Tibial artery (tissue), 4 donors: ENCODE data around the gene PANX3.

Source experiments
- DNase-seq, 2 donors: peaks; one replicate each; pipeline ENCODE4 v3.0.0-alpha.2; 2019
- H3K27ac ChIP-seq, 2 donors: fragments of 200-600 bp; sonication (generic) in 1 of 2; 1 replicate in 1 of 2; 2 replicates in 1 of 2; pipeline ENCODE4 v1.5.1; 2018 to 2019; ENCODE audit warnings: mild to moderate bottlenecking in 1 of 2
- H3K27me3 ChIP-seq, 2 donors: fragments of 200-600 bp; sonication (generic) in 1 of 2; one replicate each; pipeline versions ENCODE4 v1.5.1 to v1.6.0; 2016 to 2019
- H3K36me3 ChIP-seq, 3 donors: fragments of 200-600 bp; sonication (generic) in 2 of 3; one replicate each; pipeline ENCODE4 v1.5.1; 2016 to 2019; ENCODE audit warnings: mild to moderate bottlenecking in 2 of 3
- H3K4me1 ChIP-seq, 4 donors: fragments of 200-600 bp; sonication (generic) in 2 of 4; 1 replicate in 3 of 4; 2 replicates in 1 of 4; pipeline ENCODE4 v1.5.1; 2016 to 2019
- H3K4me3 ChIP-seq, 2 donors: fragments of 200-600 bp; sonication (generic) in 1 of 2; 1 replicate in 1 of 2; 2 replicates in 1 of 2; pipeline ENCODE4 v1.5.1; 2018 to 2019; ENCODE audit warnings: mild to moderate bottlenecking in 2 of 2
- H3K9me3 ChIP-seq, 3 donors: fragments of 200-600 bp; sonication (generic) in 1 of 3; one replicate each; pipeline ENCODE4 v1.5.1; 2016 to 2019
- intact Hi-C: fragments of 100-400 bp; cut with DNase I; formaldehyde crosslinking; loops from one replicate; pipeline ENCODE4 v1.15.0; 2023; ENCODE audit warnings: low total_unique reads
- TF ChIP-seq, protein P1 (sequence below), 2 experiments: fragments of 200-600 bp in 1 of 2; fragments of 450-650 bp in 1 of 2; IDR thresholded peaks; one replicate each; pipeline ENCODE4 v1.5.1; 2017 to 2019; ENCODE audit warnings: antibody characterized with exemption in 2 of 2, mild to moderate bottlenecking in 1 of 2, moderate library complexity in 1 of 2

Gene PANX3, protein sequence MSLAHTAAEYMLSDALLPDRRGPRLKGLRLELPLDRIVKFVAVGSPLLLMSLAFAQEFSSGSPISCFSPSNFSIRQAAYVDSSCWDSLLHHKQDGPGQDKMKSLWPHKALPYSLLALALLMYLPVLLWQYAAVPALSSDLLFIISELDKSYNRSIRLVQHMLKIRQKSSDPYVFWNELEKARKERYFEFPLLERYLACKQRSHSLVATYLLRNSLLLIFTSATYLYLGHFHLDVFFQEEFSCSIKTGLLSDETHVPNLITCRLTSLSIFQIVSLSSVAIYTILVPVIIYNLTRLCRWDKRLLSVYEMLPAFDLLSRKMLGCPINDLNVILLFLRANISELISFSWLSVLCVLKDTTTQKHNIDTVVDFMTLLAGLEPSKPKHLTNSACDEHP

DNA sequence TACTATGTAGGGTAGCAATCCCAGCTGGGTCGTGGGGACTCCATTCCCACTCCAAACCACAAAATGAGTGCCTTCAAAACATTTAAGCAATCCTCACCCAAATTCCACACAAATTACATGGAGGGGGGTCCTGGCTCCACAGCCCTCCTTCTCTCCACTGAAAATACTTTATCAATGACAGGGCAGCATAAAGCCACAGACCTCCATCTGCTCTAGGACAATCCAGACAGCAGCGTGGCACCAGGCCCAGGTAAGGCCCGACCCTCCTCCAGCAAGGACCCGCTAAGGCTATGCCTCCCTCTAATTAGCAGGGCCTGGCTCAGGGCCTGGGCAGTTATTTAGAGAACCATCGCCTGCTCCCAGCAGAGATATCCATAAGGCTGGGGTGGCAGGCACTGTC lies at the start of gene PANX3:
Gene PANX3 (plus strand): TSS at position 365 of the 400 bp plus-strand sequence. CDS start 129 bp downstream, outside the sequence.
- no peak for DNase-seq
- peaks cover 0 to 21% of the 10 kb centered on the region in 2 donors for H3K27me3 ChIP-seq
- H3K4me1 ChIP-seq = no peaks in the 10 kb centered on the region
- H3K27ac ChIP-seq = no peak within 1 kb of the TSS
- no peak within 1 kb of the TSS for H3K4me3 ChIP-seq
- H3K9me3 ChIP-seq = no peaks in the 10 kb centered on the region
- intact Hi-C loops = no loop called here
- no peaks in the 10 kb centered on the region for H3K36me3 ChIP-seq
- TF ChIP-seq, protein P1, sequence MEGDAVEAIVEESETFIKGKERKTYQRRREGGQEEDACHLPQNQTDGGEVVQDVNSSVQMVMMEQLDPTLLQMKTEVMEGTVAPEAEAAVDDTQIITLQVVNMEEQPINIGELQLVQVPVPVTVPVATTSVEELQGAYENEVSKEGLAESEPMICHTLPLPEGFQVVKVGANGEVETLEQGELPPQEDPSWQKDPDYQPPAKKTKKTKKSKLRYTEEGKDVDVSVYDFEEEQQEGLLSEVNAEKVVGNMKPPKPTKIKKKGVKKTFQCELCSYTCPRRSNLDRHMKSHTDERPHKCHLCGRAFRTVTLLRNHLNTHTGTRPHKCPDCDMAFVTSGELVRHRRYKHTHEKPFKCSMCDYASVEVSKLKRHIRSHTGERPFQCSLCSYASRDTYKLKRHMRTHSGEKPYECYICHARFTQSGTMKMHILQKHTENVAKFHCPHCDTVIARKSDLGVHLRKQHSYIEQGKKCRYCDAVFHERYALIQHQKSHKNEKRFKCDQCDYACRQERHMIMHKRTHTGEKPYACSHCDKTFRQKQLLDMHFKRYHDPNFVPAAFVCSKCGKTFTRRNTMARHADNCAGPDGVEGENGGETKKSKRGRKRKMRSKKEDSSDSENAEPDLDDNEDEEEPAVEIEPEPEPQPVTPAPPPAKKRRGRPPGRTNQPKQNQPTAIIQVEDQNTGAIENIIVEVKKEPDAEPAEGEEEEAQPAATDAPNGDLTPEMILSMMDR (IDR thresholded peaks at IDR 0.05) = no peak

DNA sequence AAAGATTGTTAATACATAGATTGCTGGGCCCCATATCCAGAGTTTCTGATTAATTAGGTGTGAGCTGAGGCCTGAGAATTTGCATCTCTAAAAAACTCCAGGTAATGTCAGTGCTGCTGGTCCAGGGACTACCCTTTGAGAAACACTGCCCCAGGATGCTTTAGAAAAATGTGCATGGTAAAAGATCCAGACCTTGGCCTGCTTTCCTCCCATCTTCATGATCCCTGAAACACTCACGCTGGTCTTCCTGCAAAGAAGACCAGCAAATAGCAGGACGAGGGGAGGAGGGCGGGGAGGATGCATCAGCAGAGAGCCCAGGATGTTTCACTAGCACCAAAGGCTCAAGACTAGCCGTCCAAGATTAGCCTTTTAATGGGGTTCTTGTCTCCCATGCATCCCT lies 41.5 kb upstream of the PANX3 start, which contains the start of gene OR8A1:
Gene OR8A1 (plus strand): TSS at position 301 of the 400 bp plus-strand sequence. CDS start 123 bp downstream, outside the sequence.
- no peaks in the 10 kb centered on the region for H3K9me3 ChIP-seq
- no peak for DNase-seq
- intact Hi-C loops = no loop called here

GRCh38 chr11:124570160-124570559 lies 41.1 kb upstream of the PANX3 start:
- no peak for DNase-seq
- no peaks in the 10 kb centered on the region for H3K27me3 ChIP-seq
- H3K9me3 ChIP-seq = no peaks in the 10 kb centered on the region
- no peaks in the 10 kb centered on the region for H3K4me1 ChIP-seq
- TF ChIP-seq, protein P1 (IDR thresholded peaks at IDR 0.05) = no peak
- intact Hi-C loops = no loop called here
- H3K4me3 ChIP-seq = no peak overlapping the region
- H3K36me3 ChIP-seq = no peaks in the 10 kb centered on the region
- H3K27ac ChIP-seq = no peak overlapping the region

More for the DNA sequence above, 41.5 kb upstream of the PANX3 start, which contains the start of gene OR8A1:
- Histone ChIP-seq H3K36me3 (no peaks in the 10 kb centered on the region), H3K27ac (no peak within 1 kb of the TSS), H3K4me1 (no peaks in the 10 kb centered on the region), H3K27me3 (no peaks in the 10 kb centered on the region), H3K4me3 (no peak within 1 kb of the TSS)
- TF ChIP-seq, protein P1 (IDR thresholded peaks at IDR 0.05) = no peak

DNA sequence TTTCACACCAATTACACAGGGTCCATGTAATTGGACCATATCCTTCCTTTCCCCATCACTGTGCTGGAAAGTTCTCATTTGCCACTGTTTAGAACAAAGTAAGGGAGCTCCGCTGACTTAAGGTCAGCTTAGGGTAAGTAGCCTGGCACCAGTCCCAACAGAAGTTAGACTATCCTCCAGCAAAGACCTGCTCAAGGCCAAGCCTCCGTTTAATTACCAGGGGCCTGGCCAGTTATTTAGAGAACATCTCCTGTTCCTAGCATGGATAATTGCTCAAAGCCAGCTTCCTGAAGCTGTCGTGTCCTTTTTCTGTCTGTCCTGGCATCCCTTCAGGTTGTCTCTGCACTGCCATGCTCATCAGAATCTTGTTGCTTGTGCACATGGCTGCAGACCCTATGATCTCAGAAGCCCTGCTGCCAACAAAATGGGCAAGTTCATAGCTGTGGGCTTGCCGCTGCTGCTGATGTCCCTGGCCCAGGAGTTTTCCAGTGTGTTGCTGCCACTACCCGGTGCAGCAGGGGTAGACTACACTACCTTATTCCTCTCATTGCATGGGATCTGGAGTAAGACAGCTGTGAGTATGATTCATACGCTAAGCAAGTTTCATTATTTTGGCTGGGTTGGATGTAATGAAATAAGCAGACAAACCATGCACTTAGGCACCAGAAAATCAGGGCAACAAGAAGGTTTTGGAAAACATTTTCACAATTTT lies 33.4 kb upstream of the PANX3 start:
- intact Hi-C loops = no loop called here
- no peaks in the 10 kb centered on the region for H3K9me3 ChIP-seq
- TF ChIP-seq, protein P1 (IDR thresholded peaks at IDR 0.05) = no peak
- no peak overlapping the region for H3K27ac ChIP-seq
- no peak for DNase-seq
- H3K4me1 ChIP-seq = no peaks in the 10 kb centered on the region
- H3K4me3 ChIP-seq = no peak overlapping the region
- H3K27me3 ChIP-seq = no peaks in the 10 kb centered on the region
- no peaks in the 10 kb centered on the region for H3K36me3 ChIP-seq

DNA sequence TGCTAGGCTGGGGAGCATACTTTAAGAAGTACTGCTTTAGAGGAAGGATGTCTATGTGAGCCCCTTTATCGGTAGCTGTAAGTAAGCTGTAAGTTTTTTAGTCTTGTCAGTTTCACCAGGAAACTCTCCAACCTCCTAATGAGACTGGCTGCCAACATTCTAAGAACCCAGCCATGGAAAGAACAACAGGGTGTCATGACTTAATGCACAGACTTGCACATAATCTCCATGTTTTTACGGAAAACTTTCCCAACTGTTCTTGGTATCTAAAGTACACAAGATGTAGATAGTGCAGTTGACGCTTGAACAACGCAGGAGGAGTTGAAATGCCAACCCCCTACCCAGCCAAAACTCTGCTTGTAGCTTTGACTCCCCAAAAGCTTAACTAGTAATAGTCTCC lies 32.5 kb upstream of the PANX3 start:
- no peaks in the 10 kb centered on the region for H3K36me3 ChIP-seq
- no peaks in the 10 kb centered on the region for H3K27me3 ChIP-seq
- intact Hi-C loops = no loop called here
- no peak overlapping the region for H3K4me3 ChIP-seq
- no peak for DNase-seq
- H3K27ac ChIP-seq = no peak overlapping the region
- H3K4me1 ChIP-seq = no peaks in the 10 kb centered on the region
- TF ChIP-seq, protein P1 (IDR thresholded peaks at IDR 0.05) = no peak
- H3K9me3 ChIP-seq = no peaks in the 10 kb centered on the region
